MCF 10A (cell line): ENCODE measurements around the gene FLYWCH1. TPM values are rescaled to one million over a fixed set of nuclear protein-coding genes. Genes with fewer than 3 reads are reported as not detected.

Experiments
- BruUV-seq: library from RNA; stranded (reverse); fragments of 400-500 nt; replicated peaks from 2 replicates; lab custom pipeline; 2021; lab: Mats Ljungman, UMichigan
- CTCF ChIA-PET: fragments of 300-600 bp; sonication (Branson Sonifier 250); formaldehyde crosslinking; extraction: SDS; loops from one replicate; lab custom pipeline; 2021; ENCODE audit warnings: antibody characterized with exemption, inconsistent platforms; lab: Yijun Ruan, JAX
- POLR2A ChIA-PET: fragments of 300-600, 350-650 bp; sonication (Branson Sonifier 250); formaldehyde crosslinking; extraction: SDS; loops from one replicate; lab custom pipeline; 2020; ENCODE audit warnings: antibody characterized with exemption, inconsistent platforms; lab: Yijun Ruan, JAX
- DNase-seq: peaks from one replicate; pipeline ENCODE4 v3.0.0-alpha.2; 2018; ENCODE audit not compliant: unreplicated experiment
- H3K27ac Mint-ChIP-seq: one replicate; pipeline ENCODE4 v1.8.0; 2022; ENCODE audit warnings: mild to moderate bottlenecking, low read depth, mixed read lengths; ENCODE audit not compliant: unreplicated experiment
- H3K27me3 Mint-ChIP-seq: one replicate; pipeline ENCODE4 v1.8.0; 2022; ENCODE audit warnings: mixed read lengths; ENCODE audit not compliant: insufficient read depth, unreplicated experiment
- H3K36me3 Mint-ChIP-seq: one replicate; pipeline ENCODE4 v1.8.0; 2022; ENCODE audit warnings: mild to moderate bottlenecking, moderate library complexity, mixed read lengths; ENCODE audit not compliant: insufficient read depth, unreplicated experiment
- H3K4me1 Mint-ChIP-seq: one replicate; pipeline ENCODE4 v1.8.0; 2022; ENCODE audit warnings: mixed read lengths; ENCODE audit not compliant: insufficient read depth, unreplicated experiment
- H3K4me3 Mint-ChIP-seq: one replicate; pipeline ENCODE4 v1.8.0; 2022; ENCODE audit warnings: mild to moderate bottlenecking, moderate library complexity, mixed read lengths; ENCODE audit not compliant: unreplicated experiment
- H3K9me3 Mint-ChIP-seq: one replicate; pipeline ENCODE4 v1.8.0; 2022; ENCODE audit warnings: mixed read lengths; ENCODE audit not compliant: unreplicated experiment
- intact Hi-C: fragments of 100-400 bp; cut with micrococcal nuclease; formaldehyde crosslinking; loops from 2 replicates; pipeline ENCODE4 v1.14.1; 2022
- total RNA-seq: library from RNA; stranded (reverse); gene quantifications from 2 replicates; pipeline ENCODE4 v1.2.3, GENCODE V29; 2022
- TF ChIP-seq, protein P1 (sequence below): fragments of 200-600 bp; IDR thresholded peaks from one replicate; pipeline ENCODE4 v1.8.0; 2022; ENCODE audit warnings: antibody characterized with exemption, mild to moderate bottlenecking; ENCODE audit not compliant: unreplicated experiment

FLYWCH1 gene
- total RNA-seq, 1 experiment from 2014 or later, result 76.3 TPM

GRCh38 chr16:2966043-2966807 lies 54.5 kb downstream of the FLYWCH1 start:
- BruUV-seq, result no TSS peak
- Mint-ChIP-seq H3K4me1 (peaks cover 5% of the 10 kb centered on the region), H3K9me3 (no peaks in the 10 kb centered on the region), H3K4me3 (no peak overlapping the region), H3K27ac (no peak overlapping the region), H3K27me3 (no peaks in the 10 kb centered on the region), H3K36me3 (no peaks in the 10 kb centered on the region)
- intact Hi-C loops, result no loop called here
- CTCF ChIA-PET, result no interaction called here
- POLR2A ChIA-PET, result no interaction called here
- DNase-seq, result no peak
- TF ChIP-seq, protein P1, sequence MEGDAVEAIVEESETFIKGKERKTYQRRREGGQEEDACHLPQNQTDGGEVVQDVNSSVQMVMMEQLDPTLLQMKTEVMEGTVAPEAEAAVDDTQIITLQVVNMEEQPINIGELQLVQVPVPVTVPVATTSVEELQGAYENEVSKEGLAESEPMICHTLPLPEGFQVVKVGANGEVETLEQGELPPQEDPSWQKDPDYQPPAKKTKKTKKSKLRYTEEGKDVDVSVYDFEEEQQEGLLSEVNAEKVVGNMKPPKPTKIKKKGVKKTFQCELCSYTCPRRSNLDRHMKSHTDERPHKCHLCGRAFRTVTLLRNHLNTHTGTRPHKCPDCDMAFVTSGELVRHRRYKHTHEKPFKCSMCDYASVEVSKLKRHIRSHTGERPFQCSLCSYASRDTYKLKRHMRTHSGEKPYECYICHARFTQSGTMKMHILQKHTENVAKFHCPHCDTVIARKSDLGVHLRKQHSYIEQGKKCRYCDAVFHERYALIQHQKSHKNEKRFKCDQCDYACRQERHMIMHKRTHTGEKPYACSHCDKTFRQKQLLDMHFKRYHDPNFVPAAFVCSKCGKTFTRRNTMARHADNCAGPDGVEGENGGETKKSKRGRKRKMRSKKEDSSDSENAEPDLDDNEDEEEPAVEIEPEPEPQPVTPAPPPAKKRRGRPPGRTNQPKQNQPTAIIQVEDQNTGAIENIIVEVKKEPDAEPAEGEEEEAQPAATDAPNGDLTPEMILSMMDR, result no peak

GRCh38 chr16:2966808-2967191 lies 55.1 kb downstream of the FLYWCH1 start:
- Mint-ChIP-seq H3K27ac (no peak overlapping the region), H3K4me1 (peaks cover 5% of the 10 kb centered on the region), H3K27me3 (no peaks in the 10 kb centered on the region), H3K4me3 (no peak overlapping the region), H3K36me3 (no peaks in the 10 kb centered on the region), H3K9me3 (no peaks in the 10 kb centered on the region)
- ChIA-PET POLR2A (no interaction called here), CTCF (no interaction called here)
- TF ChIP-seq, protein P1, result no peak
- intact Hi-C loops, result no loop called here
- no peak for DNase-seq
- BruUV-seq, result no TSS peak

DNA sequence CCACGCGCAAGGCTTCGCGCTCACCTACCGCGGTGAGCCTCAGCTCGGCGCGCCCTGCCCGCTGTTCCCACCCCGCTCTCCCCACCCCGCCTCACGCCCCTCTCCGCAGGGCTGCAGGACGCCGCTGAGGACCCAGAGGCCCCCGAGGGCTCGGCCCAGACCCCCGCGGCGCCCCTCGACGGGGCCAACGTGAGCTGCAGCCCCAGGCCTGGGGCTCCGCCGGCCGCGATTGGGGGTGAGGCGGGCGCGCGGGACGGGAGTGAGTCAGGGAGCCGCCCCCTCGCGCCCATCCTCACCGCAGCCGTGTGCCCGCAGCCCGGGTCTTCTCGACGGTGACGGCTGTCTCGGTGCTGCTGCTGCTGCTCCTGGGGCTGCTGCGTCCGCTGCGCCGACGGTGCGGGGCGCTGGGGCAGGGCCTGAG lies 55.5 kb downstream of the FLYWCH1 start:
- no peak for DNase-seq
- no TSS peak for BruUV-seq
- ChIA-PET CTCF (no interaction called here), POLR2A (interaction anchor here (0.6 kb wide), 2 partner anchors 12 to 214 kb away, joined by 3 read pairs; no protein-coding TSS in a partner anchor)
- TF ChIP-seq, protein P1, result no peak
- Mint-ChIP-seq H3K9me3 (no peaks in the 10 kb centered on the region), H3K27ac (no peak overlapping the region), H3K4me3 (no peak overlapping the region), H3K4me1 (peaks cover 5% of the 10 kb centered on the region), H3K27me3 (no peaks in the 10 kb centered on the region), H3K36me3 (no peaks in the 10 kb centered on the region)
- intact Hi-C loops, result no loop called here

GRCh38 chr16:2967721-2968161 lies 56.0 kb downstream of the FLYWCH1 start:
- no TSS peak for BruUV-seq
- H3K36me3 Mint-ChIP-seq, result no peaks in the 10 kb centered on the region
- no peak overlapping the region for H3K4me3 Mint-ChIP-seq
- intact Hi-C loops, result no loop called here
- TF ChIP-seq, protein P1, result no peak
- no peaks in the 10 kb centered on the region for H3K9me3 Mint-ChIP-seq
- no peak overlapping the region for H3K27ac Mint-ChIP-seq
- DNase-seq, result no peak
- ChIA-PET CTCF (no interaction called here), POLR2A (interaction anchor here (0.6 to 2.8 kb wide), 4 partner anchors 11 to 214 kb away, joined by 3 to 19 read pairs (median 4); partner anchors contain the start of gene PKMYT1)
- H3K4me1 Mint-ChIP-seq, result peaks cover 5% of the 10 kb centered on the region
- no peaks in the 10 kb centered on the region for H3K27me3 Mint-ChIP-seq
